AG04449 (cell line): ENCODE measurements around the gene TLK2.

Experiments
- CTCF ChIA-PET: fragments of 350-600 bp; formaldehyde crosslinking; extraction: SDS; loops from one replicate; lab custom pipeline; 2021; ENCODE audit warnings: antibody characterized with exemption; lab: Yijun Ruan, JAX
- POLR2A ChIA-PET: fragments of 400-600, 350-600 bp; formaldehyde crosslinking; extraction: SDS; loops from one replicate; lab custom pipeline; 2020; ENCODE audit warnings: antibody characterized with exemption, inconsistent platforms; lab: Yijun Ruan, JAX
- DNase-seq: peaks from one replicate; pipeline ENCODE4 v3.0.0-alpha.2; 2010; ENCODE audit warnings: low read depth, low spot score
- H3K4me3 ChIP-seq: 2 replicates; pipeline ENCODE4 v1.5.1; 2011; ENCODE audit warnings: low read depth, mild to moderate bottlenecking, control low read depth, low read length
- TF ChIP-seq, protein P1 (sequence below): IDR thresholded peaks from one replicate; pipeline ENCODE4 v1.5.1; 2011; ENCODE audit warnings: mild to moderate bottlenecking, moderate library complexity, low read length, control low read depth, inconsistent platforms; ENCODE audit not compliant: insufficient read depth; ENCODE audit errors: missing control alignments

TLK2 gene

DNA sequence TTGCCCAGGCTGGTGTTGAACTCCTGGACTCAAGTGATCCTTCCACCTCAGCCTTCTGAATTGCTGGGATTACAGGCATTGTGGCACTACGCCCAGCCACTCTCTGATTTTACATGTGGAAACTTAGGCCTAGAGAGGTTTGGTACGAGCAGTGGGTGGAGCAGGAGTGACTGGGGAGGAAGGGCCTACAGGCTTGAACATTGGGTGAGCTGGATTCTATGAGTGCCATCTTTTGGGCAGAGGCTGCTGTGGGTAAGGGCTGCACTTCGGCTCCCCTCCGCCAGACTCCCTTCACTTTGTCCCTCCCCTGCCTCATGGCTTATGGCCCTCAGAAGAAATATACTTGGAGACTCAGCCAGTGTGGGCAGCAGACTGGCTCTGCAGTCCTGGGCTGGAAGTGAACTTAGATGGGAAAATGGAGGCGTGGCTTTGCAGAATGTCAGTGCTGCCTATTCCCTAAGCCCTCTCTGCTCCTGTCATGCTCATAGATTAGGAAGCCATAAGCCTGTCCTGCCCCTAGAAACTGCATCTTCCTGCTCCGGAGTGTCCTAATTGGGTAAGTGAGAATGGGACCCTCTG lies 139.4 kb downstream of the TLK2 start:
- ChIA-PET CTCF (no interaction called here), POLR2A (interaction anchor here (1.0 kb wide), 1 partner anchor 12 kb away, joined by 4 read pairs; no protein-coding TSS in a partner anchor)
- H3K4me3 ChIP-seq = no peak overlapping the region
- no peak for DNase-seq
- TF ChIP-seq, protein P1, sequence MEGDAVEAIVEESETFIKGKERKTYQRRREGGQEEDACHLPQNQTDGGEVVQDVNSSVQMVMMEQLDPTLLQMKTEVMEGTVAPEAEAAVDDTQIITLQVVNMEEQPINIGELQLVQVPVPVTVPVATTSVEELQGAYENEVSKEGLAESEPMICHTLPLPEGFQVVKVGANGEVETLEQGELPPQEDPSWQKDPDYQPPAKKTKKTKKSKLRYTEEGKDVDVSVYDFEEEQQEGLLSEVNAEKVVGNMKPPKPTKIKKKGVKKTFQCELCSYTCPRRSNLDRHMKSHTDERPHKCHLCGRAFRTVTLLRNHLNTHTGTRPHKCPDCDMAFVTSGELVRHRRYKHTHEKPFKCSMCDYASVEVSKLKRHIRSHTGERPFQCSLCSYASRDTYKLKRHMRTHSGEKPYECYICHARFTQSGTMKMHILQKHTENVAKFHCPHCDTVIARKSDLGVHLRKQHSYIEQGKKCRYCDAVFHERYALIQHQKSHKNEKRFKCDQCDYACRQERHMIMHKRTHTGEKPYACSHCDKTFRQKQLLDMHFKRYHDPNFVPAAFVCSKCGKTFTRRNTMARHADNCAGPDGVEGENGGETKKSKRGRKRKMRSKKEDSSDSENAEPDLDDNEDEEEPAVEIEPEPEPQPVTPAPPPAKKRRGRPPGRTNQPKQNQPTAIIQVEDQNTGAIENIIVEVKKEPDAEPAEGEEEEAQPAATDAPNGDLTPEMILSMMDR = no peak

DNA sequence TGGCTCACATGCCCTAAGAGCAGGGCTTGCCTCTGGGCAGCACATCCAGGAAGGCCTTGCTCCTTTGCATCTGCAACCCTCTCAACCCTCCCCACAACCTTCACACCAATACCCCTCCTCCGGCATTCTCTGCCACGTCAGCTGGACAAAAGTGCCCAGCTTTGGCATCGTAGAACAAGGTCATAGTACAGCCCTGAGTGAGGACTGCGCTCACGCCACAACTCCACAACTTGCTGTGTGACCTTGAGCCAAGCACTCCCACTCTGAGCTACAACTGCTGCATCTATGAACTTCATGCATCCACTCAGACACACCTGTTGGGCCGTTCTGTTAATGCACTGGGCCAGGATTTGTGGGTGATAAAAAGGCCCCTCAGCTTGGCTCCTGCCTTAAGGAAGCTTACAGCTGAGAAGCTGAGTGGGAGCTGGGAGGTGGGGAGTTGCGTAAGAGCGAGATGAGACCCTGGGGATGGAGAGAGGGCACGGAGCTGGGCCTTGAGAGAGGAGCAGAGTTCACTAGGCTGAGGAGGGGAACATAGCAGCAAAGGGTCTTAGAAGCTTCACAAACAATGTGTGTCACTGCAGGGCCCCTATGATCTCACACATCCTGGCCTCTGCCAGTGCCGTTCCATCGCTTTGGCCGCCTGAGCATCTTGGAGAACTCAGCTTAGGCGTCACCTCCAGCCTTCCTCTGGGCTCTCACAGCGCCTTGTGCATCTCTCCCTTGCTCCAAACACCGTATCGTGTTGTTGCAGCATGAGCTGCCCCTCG lies 140.2 kb downstream of the TLK2 start:
- TF ChIP-seq, protein P1 = no peak
- POLR2A ChIA-PET = no interaction called here
- H3K4me3 ChIP-seq = no peak overlapping the region
- CTCF ChIA-PET = interaction anchor here (0.9 kb wide), 1 partner anchor 17 kb away, joined by 3 read pairs; no protein-coding TSS in a partner anchor
- no peak for DNase-seq

DNA sequence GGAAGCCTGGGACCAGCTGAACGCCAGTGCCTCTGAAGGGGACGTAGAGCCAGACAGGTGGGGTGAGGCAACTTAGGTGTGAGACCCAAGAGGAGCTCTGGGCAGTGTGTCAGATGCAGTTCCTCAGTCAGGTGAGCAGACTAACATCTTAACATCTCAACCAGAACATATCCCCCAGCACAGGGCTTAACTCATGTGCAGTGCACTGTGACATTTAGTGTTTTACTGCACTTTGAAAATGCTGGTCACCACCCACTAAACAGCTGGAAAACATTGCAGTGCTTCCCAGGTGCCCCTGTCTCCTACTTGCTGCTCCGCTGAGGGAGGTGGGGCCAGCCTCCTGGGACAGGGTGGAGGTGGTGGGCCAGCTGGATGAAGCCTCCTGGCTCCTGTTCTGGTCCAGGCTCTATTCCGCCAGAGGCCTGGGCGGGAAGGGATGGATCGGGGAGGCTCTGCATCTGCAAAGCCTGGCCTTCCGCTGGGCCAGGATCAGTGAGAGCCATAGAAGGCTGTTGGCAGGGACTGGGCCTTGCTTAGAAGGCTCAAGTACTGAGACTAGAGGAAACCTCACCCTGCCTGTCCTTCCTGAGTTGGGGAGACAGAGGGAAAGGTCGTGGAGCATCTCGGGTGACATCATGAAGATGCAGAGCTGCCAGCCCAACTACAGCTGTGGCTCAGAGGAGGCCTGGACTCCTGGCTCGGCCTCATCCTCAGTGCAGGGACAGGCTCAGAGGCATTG lies 141.0 kb downstream of the TLK2 start:
- ChIA-PET CTCF (interaction anchor here (0.9 kb wide), 1 partner anchor 16 kb away, joined by 3 read pairs; no protein-coding TSS in a partner anchor), POLR2A (no interaction called here)
- TF ChIP-seq, protein P1 = no peak
- DNase-seq = no peak
- H3K4me3 ChIP-seq = no peak overlapping the region

DNA sequence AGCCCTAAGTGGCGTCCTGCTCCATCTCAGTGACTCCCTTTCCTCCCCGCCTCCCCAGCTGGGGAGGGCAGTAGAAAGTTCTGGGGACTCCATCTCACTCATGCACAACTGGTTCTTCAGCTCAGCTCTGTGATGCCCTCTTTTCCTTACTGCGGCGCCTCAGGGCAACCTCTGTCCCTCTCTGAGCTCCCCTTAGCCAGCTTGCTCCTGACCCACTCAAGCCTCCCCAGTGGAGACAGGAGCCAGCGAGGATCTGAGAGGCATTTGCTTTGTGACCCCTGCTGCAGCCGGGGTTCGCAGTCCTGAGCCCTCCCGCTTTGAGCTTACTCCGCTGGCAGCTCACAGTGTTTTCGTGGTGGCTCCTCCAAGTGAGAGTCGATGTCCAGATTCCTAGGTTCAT lies 142.6 kb downstream of the TLK2 start:
- ChIA-PET CTCF (interaction anchor here (1.4 kb wide), 1 partner anchor 11 kb away, joined by 3 read pairs; no protein-coding TSS in a partner anchor), POLR2A (no interaction called here)
- TF ChIP-seq, protein P1 = no peak
- no peak overlapping the region for H3K4me3 ChIP-seq
- no peak for DNase-seq

DNA sequence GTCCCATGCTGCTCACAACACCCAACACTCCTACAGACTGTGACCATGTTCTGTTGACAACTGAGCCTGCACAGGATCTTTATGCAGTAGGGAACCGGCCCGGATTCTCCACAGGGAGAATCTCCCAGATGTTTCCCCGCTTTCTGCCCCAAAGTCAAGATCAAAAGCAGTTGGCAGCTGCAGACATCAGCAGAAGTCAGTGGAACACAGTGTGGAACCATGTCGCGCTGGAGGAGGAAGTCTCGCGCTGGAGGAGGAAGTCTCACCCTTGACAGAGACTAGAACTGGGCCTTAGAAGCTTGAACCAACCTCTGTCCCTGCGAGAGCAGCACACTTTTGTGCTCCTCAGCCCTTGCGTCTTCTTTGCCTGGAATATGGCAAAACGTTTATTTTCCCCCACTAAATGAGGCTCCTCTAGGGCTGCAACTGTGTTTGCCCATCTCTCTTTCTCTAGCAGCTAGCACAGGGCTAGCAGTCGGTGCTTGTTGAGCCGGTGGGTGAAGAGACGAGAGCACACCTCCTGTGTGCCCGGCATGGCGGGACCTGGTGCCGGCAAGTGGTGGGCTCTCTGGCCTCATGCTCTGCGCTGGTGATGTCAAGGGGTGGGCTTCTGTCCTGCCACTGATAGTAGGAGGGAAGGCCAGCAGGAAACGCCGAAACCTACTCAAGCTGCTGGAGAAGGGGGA lies 146.7 kb downstream of the TLK2 start:
- CTCF ChIA-PET = no interaction called here
- TF ChIP-seq, protein P1 = no peak
- DNase-seq = no peak
- no peak overlapping the region for H3K4me3 ChIP-seq
- POLR2A ChIA-PET = no interaction called here
